ENCODE measurements around the gene MARS2.
A peak's percentile ranks its signal among the peaks of the same experiment; 100 is the strongest.
"Not testable (repeated sequence)": the region's sequence is repeated elsewhere in the genome, so short reads cannot be mapped to it uniquely, and the experiment has no call there.

Gene MARS2

GRCh38 chr2:197707316-197708213, 2.4 kb downstream of the MARS2 start:
- DNase-seq = peak in 1 of 2 donors; percentile 45

- no peak for DNase-seq
These were observed 3.2 kb downstream of the MARS2 start for GRCh38 chr2:197708331-197708730.

GRCh38 chr2:197709140-197709539, 4.0 kb downstream of the MARS2 start:
- not testable (repeated sequence) for DNase-seq

GRCh38 chr2:197710424-197711042, 5.4 kb downstream of the MARS2 start:
- no peak for DNase-seq

DNA sequence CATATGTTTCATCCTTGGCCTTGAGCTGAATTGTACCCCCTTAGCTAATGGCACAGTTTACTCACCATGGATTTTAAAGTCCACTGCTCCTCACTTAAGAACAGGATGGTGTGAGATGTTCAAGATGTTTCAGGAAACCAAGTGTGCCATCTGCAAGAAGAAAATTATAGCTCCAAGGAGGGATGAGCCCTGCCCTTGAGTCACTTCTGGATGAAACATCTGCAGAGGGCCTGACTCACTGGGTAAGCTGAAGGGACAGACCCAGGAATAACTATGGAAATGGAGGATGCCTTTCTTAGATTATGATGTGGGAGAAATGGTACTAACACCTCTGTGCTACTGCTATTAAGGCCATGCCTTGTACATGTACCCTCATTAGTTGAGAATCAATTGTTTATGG, 6.4 kb downstream of the MARS2 start:
- no peak for DNase-seq

DNA sequence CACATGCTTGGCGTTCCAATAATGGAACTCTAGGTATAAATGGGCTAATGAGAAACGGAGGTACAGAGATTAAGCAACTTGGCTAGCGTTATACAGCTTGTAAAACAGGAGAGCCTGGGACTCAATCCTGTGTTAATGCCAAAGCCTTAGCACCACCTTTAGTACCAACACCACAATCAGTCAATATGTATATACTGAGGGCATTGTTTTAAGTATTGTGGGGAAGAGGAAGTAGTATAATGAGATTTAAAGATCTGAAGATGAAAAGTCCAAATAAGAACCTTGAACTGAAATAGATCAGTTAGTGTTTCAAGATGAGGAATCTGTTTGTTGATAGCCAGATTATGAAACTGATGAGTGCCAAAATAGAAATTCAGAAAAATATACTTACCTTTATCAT, 8.1 kb downstream of the MARS2 start:
- no peak for DNase-seq

DNA sequence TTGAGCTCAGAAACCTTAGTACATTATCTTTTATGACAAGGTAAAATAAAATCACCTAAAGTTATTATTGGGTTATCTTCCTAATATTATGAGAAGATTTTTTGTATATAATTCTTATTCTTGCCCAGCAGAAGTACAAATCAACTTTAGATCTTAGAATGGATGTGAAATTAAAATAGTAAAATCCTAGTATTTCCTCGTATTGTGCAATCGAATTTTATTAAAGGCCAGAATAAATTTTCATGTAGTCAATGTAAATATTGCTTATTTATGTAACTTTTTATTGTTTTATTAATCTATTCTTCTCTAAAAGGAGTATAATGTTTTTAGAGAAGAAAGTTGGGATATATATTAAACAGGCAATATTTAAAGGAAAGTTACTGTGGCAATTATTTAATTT, 12.7 kb downstream of the MARS2 start:
- no peak for DNase-seq

- no peak for DNase-seq
These were observed 21.8 kb downstream of the MARS2 start for GRCh38 chr2:197727011-197727410.

GRCh38 chr2:197728555-197729544, 23.7 kb downstream of the MARS2 start:
- DNase-seq = not testable (repeated sequence)

DNA sequence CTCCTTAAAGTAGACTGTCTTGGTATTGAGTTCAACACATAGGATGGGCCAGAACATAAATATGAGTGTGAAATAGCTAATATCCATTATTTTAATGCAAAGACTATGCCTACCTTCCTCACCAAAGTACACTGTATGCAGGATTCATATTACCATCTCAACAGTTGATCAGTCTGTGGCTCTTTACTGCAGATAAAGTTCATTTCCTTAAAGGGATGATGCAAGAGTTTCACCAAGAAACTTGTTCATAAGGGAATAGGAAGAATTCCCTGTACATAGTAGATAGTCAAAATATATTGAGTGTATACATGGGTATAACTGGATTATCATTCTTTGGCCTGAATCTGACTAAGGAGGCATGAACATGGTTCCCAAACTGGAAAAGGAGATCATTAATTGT, 35.0 kb downstream of the MARS2 start:
- DNase-seq = no peak

All from CD4-positive, alpha-beta T cell treated with Interferon alpha-2 for 1 hour (primary cell).